GM19397 (cell line): ENCODE results near the gene KCNG1.

ENCODE experiments used
- ATAC-seq: cut with Tn5 transposase; IDR thresholded peaks from one replicate; pipeline ENCODE4 v1.9.1; 2021; ENCODE audit warnings: mild to moderate bottlenecking, moderate library complexity; ENCODE audit not compliant: unreplicated experiment

Gene KCNG1

GRCh38 chr20:51014797-51015722, 7.8 kb downstream of the KCNG1 start:
- no peak for ATAC-seq

DNA sequence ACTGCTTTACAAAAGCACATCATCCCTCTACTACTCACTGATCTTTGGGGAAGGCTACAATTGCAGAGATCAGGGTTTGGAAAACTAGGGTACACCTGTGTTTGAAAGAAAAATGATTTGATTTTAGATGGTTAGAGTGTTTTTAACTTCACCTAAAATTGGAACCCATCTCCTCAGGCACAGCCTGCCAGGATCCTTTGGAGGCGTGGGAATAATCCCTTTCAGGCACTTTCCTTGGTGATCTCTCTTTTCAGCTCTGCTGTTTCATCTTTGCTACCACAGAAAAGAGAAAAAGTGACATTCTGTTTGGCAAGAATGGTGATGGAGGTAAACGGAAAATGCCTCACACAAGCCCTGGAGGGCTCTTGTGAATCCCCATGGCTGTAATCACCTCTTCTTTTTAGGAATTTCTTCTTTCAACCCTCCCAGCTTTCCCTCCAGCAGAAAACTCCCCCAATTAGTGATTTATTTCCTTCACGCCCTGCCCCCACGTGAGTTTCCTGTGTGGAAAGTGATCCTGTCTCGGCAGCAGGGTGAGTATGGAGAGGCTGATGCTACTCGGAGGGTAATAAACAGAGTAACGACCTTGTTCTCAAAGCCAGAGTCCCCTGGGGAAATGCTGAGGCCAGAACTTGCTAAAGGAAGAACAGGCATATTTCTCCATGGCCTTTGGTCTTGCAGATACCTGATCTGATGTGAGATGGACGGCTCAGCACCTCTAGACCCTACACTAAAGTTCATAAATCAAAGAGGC, 9.2 kb downstream of the KCNG1 start:
- no peak for ATAC-seq

DNA sequence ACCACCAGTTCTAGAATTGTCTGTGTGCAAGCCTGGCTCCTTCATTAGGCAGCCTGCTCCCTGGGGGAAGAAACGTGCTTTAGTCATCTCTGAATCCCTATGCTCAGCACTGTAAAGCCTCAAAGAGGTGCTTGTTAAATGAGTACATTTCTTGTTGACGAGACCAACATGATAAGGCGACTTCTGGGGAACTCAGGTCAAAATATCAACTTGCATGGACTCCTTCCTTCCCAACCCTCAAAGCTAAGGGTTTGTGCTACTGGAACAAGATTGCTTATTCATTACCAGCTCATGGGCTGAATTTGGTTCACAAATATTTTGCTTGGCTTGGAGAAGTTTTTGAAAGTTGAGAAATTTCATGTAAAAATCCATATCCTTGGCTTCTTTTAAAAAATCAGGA, 10.6 kb downstream of the KCNG1 start:
- no peak for ATAC-seq

- ATAC-seq = no peak
Observed at GRCh38 chr20:51011479-51011878, 11.4 kb downstream of the KCNG1 start.

GRCh38 chr20:51010932-51011331, 12.0 kb downstream of the KCNG1 start:
- no peak for ATAC-seq

DNA sequence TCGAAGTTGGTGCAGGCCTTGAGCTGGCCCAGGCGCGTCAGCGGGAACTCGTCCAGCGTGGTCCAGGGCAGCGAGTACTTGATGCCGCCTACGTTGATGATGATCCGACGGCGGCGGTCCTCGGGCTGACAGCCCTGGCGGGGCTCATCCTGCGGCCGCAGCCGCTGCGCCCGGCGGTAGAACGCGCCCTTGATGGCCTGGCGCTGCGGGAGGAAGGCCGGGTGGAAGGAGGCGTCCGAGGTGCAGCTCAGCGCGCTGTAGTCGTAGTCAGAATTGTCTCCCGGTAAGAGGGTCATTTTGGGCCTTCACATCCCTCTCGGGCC, 12.9 kb downstream of the KCNG1 start:
- no peak for ATAC-seq

GRCh38 chr20:51009303-51010042, 13.4 kb downstream of the KCNG1 start:
- no peak for ATAC-seq

DNA sequence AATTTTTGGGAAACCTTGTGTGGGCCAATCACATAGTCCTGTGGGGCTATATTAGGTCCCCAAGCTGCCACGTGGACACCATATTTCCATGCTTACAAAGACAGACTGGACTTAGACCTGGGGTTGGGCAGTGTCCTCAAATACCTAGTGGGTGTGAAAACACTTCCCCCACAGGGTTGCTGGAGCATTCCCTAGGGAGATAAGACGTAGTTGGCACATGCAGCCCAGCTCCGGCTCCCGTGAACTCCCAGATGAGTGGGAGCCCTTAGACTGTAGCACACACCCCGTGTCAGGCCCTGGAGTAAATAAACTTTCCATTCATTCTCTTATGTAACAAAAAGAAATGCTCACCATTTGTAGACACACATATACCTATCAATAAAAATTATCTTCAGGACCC, 14.2 kb downstream of the KCNG1 start:
- no peak for ATAC-seq

- no peak for ATAC-seq
Observed at GRCh38 chr20:51005214-51005613, 17.7 kb downstream of the KCNG1 start.

GRCh38 chr20:51004781-51005180, 18.1 kb downstream of the KCNG1 start:
- ATAC-seq = no peak

GRCh38 chr20:51004305-51004727, 18.6 kb downstream of the KCNG1 start:
- ATAC-seq = no peak

- no peak for ATAC-seq
Observed at GRCh38 chr20:51003753-51004152, 19.2 kb downstream of the KCNG1 start.

DNA sequence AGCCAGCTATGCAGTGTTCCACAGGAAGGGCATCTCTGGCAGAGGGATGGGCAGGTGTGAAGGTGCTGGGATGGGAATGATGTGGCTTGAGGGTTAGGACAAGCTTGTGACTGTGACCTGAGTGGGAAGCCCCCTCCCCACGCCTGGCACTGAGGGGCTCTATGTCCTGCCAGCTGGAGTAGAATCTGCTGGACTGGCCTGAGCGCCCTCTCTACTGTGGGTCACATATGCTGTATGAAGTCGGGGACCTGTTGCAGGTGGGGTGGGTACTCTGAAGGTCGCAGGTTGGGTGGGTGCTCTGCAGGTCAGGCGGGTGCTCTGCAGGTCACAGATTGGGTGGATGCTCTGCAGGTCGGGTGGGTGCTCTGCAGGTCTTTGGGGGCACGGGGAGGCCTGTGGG, 20.3 kb downstream of the KCNG1 start:
- ATAC-seq = no peak

- no peak for ATAC-seq
Observed at GRCh38 chr20:51001430-51002265, 21.3 kb downstream of the KCNG1 start.

- ATAC-seq = no peak
Observed at GRCh38 chr20:50999355-50999754, 23.6 kb downstream of the KCNG1 start.

DNA sequence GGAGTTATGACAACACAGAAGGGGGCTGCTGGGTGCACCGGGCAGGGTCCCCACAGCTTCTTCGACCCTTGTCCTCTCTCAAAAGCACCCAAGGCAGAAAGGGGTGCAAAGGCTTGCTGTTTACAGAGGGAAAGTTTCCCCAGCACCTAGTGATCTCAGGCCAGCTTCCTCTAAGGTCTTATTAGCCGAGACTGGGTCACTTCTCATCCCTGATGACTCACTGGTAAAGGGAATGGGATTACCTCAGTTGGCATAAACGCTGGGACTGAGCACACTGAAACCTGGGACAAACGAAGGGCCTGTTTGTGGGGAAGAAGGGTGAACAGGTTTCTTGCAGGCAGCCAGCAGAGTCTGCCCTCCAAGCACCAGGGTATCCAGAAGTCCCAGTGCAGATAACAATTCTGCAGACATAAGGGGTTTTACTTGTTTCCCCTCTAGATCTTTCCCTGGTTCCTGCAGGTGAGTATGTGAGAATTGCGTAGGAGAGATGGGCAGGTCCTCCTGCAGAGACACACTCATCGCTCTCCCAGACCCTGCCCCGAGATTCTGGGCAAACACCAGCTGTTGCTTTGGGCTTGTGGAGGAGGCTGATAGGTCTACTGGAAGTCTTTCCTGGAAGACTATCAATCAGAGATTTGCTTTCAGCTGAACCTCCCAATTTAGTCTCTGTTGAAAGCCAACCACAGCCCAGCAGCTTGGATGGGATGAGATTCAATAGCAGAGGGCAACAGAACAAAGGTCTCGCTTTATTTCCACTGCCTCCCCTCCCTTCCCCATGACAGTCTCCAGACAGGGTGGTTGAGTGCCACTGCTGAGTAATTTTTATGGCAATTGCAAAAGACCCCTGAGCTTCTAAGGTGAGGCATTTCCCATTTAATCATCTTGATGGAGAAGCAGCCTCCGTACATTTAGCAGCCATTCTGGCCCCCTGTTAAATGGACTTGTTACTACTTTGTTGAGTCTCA, 25.7 kb downstream of the KCNG1 start:
- no peak for ATAC-seq

GRCh38 chr20:50995506-50995905, 27.4 kb downstream of the KCNG1 start:
- no peak for ATAC-seq

GRCh38 chr20:50993876-50994275, 29.0 kb downstream of the KCNG1 start:
- no peak for ATAC-seq

DNA sequence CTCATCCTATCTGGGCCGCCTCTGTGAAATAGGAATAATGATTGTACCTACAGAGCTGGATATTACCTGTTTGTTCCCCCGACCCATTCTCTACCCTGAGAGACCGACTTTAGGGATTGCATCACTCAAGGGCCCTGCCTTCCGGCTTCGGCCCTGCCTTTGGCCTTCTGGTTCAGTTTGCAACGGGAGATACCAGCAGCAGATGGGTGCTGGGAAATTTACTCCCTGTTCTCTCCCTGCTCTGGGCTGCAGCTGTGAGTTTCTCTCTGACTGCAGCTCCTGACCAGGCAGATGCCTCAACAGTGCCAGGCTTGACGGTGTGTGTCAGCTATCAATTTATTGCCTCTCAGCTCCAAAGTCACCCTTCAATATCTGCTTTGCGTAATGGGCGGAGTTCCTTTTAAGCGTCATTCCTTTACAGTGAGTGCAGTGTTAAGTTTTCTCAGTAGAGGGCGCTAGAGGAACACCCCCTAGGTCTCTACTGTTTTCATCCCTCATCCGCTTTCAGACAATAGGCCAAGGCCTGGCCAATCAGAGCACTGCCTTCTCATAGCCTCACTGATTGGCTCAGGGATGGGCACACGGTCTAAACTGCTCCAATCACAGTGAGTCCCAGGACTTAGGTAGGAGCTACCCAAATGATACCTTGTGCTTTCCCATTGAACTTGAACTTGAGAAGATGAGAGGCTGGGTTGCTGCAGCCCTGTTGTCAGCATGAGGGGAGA, 30.0 kb downstream of the KCNG1 start:
- no peak for ATAC-seq
